Adrenal gland (tissue), 5 donors: Measurements from ENCODE around the gene WSB1.
A peak's percentile ranks its signal among the peaks of the same experiment; 100 is the strongest.

Experiments used
- CTCF ChIP-seq, 6 experiments: fragments of 450-650 bp in 4 of 6; fragments of 200-600 bp in 2 of 6; sonication (generic) in 1 of 6; IDR thresholded peaks; 1 replicate in 5 of 6; 2 replicates in 1 of 6; pipeline versions ENCODE4 v1.5.1 to v1.8.0; 2016 to 2021; ENCODE audit warnings: antibody characterized with exemption in 6 of 6, mild to moderate bottlenecking in 2 of 6, moderate library complexity in 1 of 6
- POLR2A ChIP-seq, 2 donors: fragments of 450-650 bp; IDR thresholded peaks; one replicate each; pipeline ENCODE4 v1.6.1; 2017; ENCODE audit warnings: antibody characterized with exemption in 2 of 2, mild to moderate bottlenecking in 2 of 2, moderate library complexity in 1 of 2
- donor health status: DM: no; HTN: no; CAD: no.

- TF ChIP-seq CTCF (IDR thresholded peaks at IDR 0.05) (peak; percentile 56 to 97 (median 94)), POLR2A (IDR thresholded peaks at IDR 0.05) (peak; percentile 31 to 49)
Measured at GRCh38 chr17:27332485-27333409, 38.8 kb downstream of the WSB1 start.
